Right renal cortex interstitium (tissue), 3 donors: ENCODE measurements around the gene STXBP1. TPM values are rescaled to one million over a fixed set of nuclear protein-coding genes. Genes with fewer than 3 reads are reported as not detected.

ENCODE experiments used
- DNase-seq, 3 donors: peaks; one replicate each; pipeline ENCODE4 v3.0.0-alpha.2; 2013; ENCODE audit warnings: low read depth in 3 of 3, low spot score in 2 of 3
- polyA plus RNA-seq, 3 donors: library from polyadenylated mRNA; unstranded; fragments of 120-200 nt; gene quantifications; one replicate each; pipeline ENCODE4 v1.2.1, GENCODE V29; 2013; ENCODE audit not compliant: insufficient read length in 3 of 3

Gene STXBP1
- polyA plus RNA-seq, 3 donors: 23.4 to 29.9 (median 26.3) TPM

DNA sequence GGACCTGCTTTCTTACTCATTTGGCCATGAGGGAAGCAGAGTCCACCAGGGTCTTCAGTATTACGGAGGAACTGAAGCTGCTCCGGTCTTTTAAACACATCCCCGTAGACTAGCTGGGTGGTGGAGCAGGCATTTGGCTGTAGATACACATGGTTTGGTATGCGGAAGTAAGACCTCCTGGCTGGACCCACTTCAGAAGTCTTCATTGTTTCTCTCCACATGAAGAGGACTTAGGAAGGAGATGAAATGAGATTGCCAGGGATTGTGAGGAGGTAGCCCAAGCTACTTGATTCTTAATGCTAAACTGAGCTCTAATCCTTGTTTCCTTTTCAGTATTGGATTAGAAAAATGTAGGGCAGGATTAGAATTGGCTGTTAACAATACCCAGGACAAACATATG is 32.9 kb downstream of the STXBP1 start:
- DNase-seq: no peak

DNA sequence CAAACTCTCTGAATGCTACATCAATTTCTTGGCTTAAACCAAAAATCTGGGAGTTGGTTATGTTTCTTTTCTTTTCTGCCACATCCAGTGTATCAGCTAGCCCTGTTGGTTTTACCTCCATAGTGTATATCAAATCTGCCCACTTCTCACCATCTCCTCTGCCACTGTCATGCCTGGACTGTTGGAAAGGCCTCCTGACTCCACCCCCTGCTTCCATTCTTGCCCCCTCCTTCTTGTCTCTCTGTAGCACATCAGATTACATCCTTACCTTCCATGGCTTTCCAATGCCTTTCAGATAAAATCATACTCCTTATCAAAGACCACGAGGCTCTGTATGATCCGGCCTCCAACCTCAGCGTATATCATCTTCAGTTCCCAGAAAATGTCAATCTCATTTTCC is 35.4 kb downstream of the STXBP1 start:
- DNase-seq: no peak

DNA sequence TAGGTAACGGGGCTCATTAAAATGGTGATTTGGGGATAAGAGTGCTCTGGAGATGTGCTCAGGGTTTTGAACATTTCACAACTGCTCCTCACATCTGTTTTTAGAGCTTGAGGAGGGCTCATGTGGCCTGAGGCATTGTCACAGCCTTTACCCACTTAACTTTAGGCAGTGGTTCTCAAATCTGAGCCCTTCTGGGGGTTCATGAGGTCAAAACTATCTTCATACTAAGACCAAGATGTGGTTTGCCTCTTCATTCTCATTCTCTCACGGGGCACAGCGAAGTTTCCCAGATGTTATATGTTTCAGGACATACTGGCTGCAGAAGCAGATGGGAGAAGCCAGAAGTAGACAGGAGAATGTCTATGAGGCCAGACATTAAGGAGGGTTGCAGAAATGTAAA is 38.4 kb downstream of the STXBP1 start:
- DNase-seq: no peak

DNA sequence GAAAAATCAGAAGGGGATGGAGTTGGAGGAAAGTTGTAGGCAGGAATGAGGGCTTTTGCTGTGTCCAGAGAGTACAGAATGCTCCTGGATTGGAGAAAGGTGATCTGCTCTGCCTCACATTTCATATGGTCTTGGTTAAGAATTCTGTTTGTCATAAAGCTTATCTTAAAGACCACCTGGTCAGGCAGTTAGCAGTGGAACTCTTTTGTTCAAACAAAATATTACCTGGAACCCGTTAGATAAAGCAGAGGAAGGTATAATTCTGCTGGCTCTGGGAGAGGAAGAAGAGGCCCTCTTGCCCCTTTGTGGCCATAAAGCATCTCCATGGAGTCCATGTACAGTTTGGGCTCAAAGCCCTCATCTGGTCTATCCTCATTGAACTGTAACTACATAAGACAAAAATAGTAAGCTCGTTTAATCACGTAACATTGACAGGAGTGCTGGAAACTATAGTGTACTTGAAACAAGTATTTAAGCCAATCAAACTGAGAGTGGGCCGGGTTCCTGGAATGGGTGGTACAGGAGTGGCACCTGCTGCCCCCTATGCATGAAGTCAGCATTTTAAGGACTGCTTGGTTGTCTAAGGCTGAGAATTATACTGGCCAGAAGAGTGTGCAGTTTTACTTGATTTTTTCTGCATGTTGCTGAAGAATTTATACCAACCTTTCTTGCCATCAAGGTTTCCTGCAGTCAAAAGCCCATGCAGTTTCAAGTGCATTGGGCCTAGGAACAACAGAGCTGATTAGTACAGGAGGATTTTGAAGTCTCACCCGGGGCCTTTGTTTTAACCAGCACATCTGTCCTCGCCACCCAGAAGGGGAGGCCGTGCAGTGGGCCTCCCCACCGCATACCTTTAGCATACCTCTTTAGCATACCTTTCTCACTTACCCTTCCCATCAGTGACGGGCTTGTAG is 39.9 kb downstream of the STXBP1 start:
- DNase-seq: no peak

DNA sequence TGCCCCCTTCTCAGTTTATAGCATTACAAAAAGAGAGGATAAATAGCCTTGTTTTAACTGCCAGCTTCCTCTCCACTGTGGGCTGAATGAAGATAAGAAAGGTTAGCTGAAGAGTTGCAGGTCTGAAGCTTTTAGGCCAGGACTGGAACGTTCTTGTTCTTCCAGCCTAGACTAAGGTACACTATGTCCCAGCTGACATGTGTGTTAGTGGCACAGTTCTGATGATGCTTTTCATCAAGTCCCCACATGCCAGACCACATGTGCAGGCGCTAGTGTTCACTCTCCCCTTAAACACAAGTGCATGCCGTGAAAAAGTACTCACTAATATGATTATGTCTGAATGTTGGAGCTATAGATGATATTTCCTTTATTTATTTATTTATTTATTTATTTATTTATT is 40.7 kb downstream of the STXBP1 start:
- no peak for DNase-seq

DNA sequence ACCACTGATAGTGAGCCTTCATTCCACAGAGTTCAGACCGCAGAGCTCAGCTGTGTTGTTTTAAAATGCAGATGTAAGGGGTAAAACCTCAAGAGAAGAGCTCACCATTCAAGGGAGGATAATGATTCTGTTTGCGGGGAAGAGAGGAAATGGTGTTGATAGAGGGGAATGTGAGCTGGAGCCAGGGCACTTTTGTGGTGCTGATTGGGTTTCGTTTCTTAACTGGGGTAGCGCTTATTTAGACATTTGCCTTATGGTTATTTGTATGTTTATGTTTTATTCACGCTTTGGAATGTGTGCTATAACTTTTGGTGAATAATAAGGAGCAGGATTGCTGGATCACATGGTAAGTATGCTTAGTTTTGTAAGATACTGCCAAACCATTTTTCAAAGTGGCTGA is 42.5 kb downstream of the STXBP1 start:
- DNase-seq: no peak

DNA sequence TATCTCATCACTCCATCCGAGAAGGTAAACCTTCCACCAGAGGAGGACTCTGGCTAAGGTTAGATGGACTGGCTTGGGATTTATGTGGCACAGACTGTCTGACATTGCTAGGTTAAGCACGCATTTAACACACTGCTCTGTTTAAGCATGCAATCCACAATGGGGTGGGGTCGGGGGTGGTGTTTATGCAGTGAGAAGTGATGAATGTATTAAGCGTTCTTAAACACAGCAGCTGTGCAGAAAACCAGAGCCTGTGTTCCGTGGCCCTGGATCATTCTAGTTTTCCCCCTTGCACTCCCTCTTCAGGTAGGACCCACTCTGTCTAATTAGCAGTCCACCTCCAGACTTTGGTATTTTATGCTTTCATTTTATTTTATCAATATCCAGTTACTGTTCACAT is 46.4 kb downstream of the STXBP1 start:
- no peak for DNase-seq

DNA sequence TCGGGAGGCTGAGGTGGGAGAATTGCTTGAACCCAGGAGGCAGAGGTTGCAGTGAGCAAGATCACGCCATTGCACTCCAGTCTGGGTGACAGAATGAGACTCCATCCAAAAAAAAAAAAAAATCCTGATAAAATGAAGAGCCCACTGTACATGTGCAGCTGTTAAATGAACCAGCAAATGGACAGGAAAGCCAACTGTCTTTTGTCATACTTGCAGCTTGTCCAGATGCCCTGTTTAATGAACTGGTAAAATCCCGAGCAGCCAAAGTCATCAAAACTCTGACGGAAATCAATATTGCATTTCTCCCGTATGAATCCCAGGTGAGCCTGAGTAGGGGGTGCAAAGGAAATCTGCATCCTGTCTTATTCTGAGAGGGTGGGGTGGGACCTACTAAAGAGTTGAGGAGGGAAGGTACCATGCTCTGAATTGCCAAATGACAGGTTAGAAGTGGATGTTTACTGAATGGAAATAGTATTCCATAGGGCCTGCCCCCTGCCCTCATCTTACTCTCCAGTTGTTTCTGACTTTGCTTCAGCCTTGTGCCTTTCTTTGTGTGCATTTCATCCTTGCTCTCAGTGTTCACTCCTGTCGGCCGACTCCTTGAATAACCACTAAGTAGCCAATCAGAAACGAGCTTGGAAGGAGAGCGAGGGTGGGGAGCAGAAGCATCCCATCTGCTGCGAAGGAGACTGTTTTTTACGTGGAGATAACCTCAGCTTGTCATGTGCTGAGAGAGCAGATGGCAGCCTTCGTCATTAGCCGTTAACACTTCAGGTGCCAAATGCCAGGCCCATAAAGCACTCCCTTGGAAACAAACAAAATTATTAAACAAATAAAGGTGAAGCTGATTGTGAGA is 49.0 kb downstream of the STXBP1 start:
- DNase-seq: no peak

DNA sequence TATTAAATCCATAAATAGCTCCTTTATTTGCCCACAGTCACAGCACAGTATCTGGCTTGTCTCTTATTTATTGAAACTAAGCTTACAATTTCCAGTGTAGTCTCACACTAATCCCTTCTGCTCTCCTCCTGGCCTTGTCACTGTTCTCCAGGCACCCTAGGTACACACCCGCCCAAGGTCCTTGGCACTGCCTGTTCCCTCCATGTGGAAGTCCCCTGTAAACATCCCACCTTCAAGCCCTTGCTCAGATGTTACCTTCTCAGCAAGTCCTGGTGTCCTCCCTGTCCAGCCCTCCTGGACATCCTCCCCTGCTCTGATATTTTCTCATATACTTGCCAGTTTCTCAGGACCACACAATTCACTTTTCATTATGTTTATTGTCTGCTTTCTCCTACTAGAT is 50.5 kb downstream of the STXBP1 start:
- no peak for DNase-seq

DNA sequence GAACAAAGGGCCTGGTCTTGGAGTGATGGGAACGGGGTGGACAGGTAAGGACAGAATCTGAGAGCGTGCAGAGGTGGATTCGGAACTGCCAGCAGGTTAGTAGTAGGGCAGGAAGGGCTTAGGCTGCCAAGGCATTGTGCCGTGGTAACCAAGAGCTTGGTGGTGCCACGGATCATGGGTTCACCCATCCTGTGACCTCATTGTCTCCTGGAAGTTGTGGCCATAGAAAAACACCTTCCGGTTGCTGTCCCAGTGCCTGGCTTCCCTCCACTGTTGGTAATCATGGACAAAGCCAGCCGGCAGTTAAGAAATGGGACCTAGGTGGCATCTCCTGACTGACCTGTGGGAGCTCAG is 52.2 kb downstream of the STXBP1 start:
- DNase-seq: no peak

DNA sequence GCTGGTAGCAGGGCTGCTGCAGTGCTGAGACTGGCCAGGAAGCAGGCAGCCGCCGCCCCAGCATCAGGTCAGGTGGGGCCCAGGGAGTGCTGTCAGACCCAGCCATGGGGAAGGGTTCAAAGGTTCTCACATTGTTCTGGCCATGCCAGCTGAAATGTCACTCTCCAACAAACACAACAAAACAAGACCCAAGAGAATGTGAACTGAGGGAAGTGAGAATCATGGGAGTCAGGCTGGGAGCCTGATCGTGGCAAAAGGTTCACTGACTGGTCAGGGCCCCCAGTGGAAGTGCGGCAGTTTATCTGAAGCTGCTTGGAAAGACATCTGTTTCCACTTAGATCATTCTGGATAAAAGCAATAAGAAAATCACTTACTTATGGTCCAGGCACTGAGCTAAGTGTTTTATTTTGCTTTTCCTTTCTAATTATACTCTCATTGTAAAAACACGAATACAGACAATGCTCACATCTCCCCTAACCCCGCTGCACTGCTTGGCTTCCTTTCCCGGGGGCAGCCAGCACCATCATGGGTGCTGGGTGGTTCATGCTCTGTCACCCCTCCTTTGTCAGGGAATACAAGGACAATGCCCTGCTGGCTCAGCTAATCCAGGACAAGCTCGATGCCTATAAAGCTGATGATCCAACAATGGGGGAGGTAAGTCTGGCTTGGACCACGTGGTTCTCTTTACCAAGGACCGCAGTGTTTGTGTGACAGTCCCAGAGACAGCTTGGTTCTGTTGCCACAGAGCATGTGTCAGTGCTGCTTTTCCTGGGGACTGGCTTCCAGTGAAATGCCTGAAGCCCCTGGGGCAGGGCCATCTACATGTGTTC is 52.8 kb downstream of the STXBP1 start:
- no peak for DNase-seq

DNA sequence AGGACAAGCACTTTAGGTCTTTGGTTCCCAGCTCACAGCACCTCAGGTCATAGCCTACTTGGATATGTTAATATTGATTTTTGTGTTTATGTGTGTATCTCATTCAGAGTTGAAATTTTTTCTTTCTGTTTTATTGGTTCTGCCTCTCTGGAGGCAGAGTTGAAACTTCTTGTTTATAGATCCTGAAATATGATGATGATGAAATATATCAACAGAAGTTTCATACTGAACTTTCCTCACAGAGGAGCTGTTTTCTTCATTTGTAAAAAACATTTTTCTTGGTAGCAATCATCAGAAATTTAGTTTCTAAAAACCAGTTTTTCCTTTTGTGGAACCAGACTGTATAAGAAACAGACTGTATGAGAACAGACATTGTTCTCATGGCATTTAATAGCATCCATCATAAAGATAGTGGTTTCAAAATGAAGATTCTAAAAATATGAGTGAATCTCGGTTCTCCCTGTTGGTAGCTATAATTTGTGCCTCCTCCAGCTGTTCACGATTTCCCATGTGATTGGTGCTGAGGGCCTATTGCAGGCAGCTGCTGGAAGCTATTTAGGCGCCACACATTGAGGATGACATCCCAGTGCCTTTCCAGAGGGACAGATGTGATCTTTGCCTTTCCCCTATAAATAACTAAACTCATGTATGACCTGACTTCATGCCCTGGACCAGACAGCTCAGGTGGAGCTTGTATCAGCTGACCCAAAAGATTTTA is 55.2 kb downstream of the STXBP1 start:
- no peak for DNase-seq

DNA sequence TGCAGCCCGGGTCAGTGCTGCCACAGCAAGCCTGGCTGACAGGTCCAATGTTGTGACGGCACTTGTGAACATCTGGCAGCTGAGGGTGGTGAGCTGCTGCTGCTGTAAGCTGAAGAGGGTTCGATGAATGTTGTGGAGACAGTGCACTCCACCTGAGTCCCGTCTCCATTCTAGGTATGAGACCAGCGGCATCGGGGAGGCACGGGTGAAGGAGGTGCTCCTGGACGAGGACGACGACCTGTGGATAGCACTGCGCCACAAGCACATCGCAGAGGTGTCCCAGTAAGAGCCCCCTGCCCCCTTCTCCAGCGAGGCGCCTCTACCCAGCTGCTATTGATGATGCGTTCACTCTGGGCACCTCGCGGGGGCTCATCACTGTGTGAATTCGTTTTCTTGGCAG is 55.8 kb downstream of the STXBP1 start:
- DNase-seq: no peak

DNA sequence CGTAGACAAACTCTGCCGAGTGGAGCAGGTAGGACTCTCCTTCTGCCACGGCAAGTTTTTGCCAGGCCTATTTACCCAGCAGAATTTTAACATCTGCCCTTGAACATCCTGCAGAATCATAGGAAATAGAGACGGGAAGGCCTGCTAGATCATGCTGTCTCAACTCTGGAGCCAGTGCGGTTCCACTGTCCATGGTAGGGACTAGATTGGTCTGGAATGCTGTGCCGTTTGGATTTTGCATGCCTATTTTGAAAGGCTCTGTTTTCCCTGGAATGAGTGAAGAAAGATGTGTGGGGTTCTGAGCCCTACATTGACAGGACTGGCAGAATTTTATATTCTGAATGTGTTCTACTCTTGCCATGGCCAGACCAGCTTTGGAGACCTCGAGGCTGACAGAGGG is 61.2 kb downstream of the STXBP1 start:
- no peak for DNase-seq

DNA sequence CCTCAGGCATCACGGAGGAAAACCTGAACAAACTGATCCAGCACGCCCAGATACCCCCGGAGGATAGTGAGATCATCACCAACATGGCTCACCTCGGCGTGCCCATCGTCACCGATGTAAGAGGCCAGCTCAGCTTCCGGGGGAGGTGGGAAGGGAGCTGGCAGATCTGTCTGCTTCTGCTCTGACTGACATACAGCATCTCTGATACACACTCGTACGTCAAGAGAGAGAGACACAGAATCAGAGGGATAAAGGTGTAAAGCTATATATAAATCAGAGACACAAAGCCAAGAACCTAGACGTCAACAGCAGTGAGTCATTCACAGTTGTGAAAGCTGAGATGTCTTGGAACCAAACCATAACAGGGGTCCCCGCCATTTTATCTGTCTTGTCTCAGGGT is 64.6 kb downstream of the STXBP1 start:
- DNase-seq: no peak

DNA sequence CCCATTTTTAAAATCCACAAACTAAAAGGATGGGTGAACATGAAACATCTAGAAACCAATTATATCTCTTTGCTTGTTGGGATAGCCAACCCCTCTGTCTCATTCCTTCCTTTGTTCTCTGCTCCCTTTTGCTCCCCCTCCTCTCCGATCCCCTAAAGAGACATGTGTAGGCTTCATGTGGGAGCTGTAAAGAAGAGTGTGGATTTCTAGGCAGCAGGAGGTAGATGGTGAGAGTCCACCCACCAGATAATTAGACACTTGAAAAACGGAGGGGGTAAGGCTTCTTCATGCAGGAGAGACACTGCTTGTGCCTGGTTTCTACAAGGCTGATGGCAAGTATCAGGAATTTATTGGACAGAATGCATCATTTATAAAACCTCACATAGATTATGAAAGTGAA is 67.4 kb downstream of the STXBP1 start:
- DNase-seq: no peak

DNA sequence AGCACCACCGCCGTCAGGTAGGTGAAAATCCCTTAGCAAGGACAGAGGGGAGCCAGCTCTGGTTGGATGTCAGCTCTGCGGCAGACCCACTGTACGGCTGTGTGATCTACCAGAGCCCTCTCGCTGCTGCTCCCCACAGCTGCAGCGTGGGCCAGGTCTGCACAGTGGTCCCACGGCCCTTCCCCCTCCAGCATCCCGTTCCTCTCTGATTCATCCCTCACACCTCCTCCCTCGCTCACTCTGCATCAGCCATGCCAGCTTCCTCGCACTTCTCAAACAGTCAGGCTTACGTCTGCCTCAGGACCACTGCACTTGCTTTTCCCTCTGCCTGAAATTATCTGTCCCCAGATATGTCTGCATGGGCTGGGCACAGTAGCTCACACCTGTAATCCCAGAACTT is 68.1 kb downstream of the STXBP1 start:
- DNase-seq: no peak

DNA sequence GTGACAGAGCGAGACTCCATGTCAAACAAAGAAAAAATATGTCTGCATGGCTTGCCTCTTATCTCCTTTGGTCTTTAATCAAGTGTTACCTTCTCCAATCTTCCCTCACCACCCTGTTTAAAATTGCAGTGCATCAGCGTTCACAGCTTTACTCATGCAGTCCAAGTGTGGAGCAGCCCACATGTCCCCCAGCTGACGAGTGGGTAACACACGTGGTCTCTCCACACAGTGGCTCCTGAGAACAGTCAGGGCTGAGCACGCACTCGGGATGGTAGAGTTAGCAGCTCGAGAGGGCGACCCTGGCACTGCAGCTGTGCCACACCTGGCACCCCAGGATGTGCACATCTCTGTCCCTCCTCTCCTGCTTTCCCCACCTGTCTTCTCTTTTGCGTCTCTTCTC is 68.8 kb downstream of the STXBP1 start:
- no peak for DNase-seq

DNA sequence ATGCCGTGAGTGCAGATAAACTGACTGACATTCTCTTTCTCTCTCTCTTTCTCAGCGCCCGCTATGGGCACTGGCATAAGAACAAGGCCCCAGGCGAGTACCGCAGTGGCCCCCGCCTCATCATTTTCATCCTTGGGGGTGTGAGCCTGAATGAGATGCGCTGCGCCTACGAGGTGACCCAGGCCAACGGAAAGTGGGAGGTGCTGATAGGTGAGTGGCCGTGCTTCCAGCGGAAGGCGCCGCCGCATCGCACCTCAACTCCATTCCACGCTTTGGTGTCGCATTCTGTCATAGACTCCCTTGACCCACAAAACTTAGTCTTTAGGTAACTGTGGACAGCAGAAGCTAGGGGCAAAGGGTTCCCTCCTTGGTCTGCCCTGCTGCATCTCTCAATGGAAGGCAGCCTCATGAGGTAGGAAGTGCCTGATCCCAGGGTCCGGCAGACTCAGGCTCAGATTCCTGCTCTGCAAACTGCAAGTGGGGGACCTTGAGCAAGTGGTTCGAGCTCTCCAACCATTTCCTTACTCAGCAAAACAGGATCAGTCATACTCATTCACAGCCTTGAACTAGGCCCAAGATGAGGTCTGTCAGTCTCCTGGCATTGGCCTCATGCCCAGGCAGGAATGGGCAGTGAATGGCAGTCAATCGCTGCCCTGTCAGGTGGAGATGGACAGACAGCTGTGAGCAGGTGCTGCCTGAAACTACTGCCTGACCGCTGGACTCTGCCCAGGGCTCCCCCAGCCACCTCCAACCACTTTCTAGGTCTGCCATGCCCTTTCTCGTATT is 70.5 kb downstream of the STXBP1 start:
- DNase-seq: no peak

DNA sequence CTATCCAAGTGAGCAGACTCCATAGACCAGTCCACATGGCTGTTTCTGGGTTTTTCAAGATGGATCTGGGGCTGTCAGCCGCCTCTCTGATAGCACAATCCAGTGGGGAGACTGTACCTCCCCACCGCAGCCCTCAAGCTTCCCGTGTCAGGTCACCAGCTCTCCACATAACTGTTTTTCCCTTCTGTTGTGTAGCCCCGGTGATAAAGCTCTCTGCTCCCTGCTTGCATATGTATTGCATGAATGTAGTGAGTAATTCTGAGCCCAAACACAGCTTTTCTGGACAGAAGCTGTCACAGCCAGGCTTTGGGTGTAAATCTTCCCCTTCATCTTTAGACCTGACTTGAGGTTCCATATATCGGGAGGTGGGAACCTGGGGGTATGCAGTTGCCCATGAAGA is 71.6 kb downstream of the STXBP1 start:
- DNase-seq: no peak
